Mesenchymal stem cell (in vitro differentiated cells and primary cell): Measurements from ENCODE around the gene KRT8.
A peak's percentile ranks its signal among the peaks of the same experiment; 100 is the strongest.

Experiments
- DNase-seq: peaks from one replicate; pipeline ENCODE4 v3.0.0-alpha.2; 2013
- H2AFZ ChIP-seq: one replicate; pipeline ENCODE4 v1.6.1; 2013; ENCODE audit warnings: low read depth, mild to moderate bottlenecking, control low read depth, inconsistent platforms, low read length, moderate library complexity
- H2AK5ac ChIP-seq: 2 replicates; pipeline ENCODE4 v1.6.1; 2013; ENCODE audit warnings: low read length, moderate library complexity, mild to moderate bottlenecking, inconsistent platforms; ENCODE audit not compliant: severe bottlenecking
- H2BK120ac ChIP-seq: one replicate; pipeline ENCODE4 v1.6.1; 2013; ENCODE audit warnings: low read depth, mild to moderate bottlenecking, inconsistent platforms, low read length, moderate library complexity
- H2BK12ac ChIP-seq, 2 experiments: one replicate each; pipeline ENCODE4 v1.6.1; 2013; ENCODE audit warnings: inconsistent platforms in 2 of 2, low read length in 2 of 2, mild to moderate bottlenecking in 2 of 2, moderate library complexity in 2 of 2, control low read depth in 1 of 2
- H2BK15ac ChIP-seq: one replicate; pipeline ENCODE4 v1.6.1; 2013; ENCODE audit warnings: mild to moderate bottlenecking, low read depth, inconsistent platforms; ENCODE audit not compliant: poor library complexity, severe bottlenecking
- H2BK5ac ChIP-seq: 2 replicates; pipeline ENCODE4 v1.6.1; 2013; ENCODE audit warnings: low read depth, mild to moderate bottlenecking, low read length, control low read depth, inconsistent platforms; ENCODE audit not compliant: poor library complexity, severe bottlenecking
- H3K14ac ChIP-seq, 2 experiments: one replicate each; pipeline ENCODE4 v1.6.1; 2013; ENCODE audit warnings: inconsistent platforms in 2 of 2, low read length in 2 of 2, control low read depth in 1 of 2, mild to moderate bottlenecking in 1 of 2, moderate library complexity in 1 of 2
- H3K18ac ChIP-seq, 2 experiments: one replicate each; pipeline ENCODE4 v1.6.1; 2013; ENCODE audit warnings: inconsistent platforms in 2 of 2, low read length in 2 of 2, control low read depth in 1 of 2, low read depth in 1 of 2, mild to moderate bottlenecking in 1 of 2
- H3K23ac ChIP-seq, 2 experiments: one replicate each; pipeline ENCODE4 v1.6.1; 2013; ENCODE audit warnings: inconsistent platforms in 2 of 2, low read length in 2 of 2, mild to moderate bottlenecking in 2 of 2, moderate library complexity in 2 of 2, control low read depth in 1 of 2
- H3K27ac ChIP-seq: 2 replicates; pipeline ENCODE4 v1.5.1; 2013; ENCODE audit warnings: mild to moderate bottlenecking, moderate library complexity, low read length, control low read depth, inconsistent platforms; ENCODE audit not compliant: poor library complexity, severe bottlenecking
- H3K27me3 ChIP-seq, 2 experiments: 2 replicates each; pipeline versions ENCODE4 v1.6.1 to v1.7.0; 2013; ENCODE audit warnings: low read length in 2 of 2, mild to moderate bottlenecking in 2 of 2, moderate library complexity in 2 of 2, control low read depth in 1 of 2, inconsistent platforms in 1 of 2; ENCODE audit not compliant: control insufficient read depth in 1 of 2, insufficient read depth in 1 of 2
- H3K36me3 ChIP-seq, 2 experiments: 2 replicates each; pipeline versions ENCODE4 v1.6.1 to v1.7.0; 2013; ENCODE audit warnings: low read length in 2 of 2, control low read depth in 1 of 2, inconsistent platforms in 1 of 2, low read depth in 1 of 2, mild to moderate bottlenecking in 1 of 2; ENCODE audit not compliant: insufficient read depth in 2 of 2, control insufficient read depth in 1 of 2
- H3K4ac ChIP-seq, 2 experiments: one replicate each; pipeline ENCODE4 v1.6.1; 2013; ENCODE audit warnings: inconsistent platforms in 2 of 2, low read length in 2 of 2, mild to moderate bottlenecking in 2 of 2, moderate library complexity in 2 of 2, control low read depth in 1 of 2, low read depth in 1 of 2
- H3K4me1 ChIP-seq: 2 replicates; pipeline ENCODE4 v1.6.1; 2013; ENCODE audit warnings: low read depth, low read length, control low read depth; ENCODE audit not compliant: control insufficient read depth, insufficient read depth
- H3K4me2 ChIP-seq: 2 replicates; pipeline ENCODE4 v1.6.1; 2013; ENCODE audit warnings: low read length, mild to moderate bottlenecking, inconsistent platforms; ENCODE audit not compliant: poor library complexity, severe bottlenecking
- H3K4me3 ChIP-seq, 2 experiments: 2 replicates each; pipeline versions ENCODE4 v1.5.1 to v1.7.0; 2013; ENCODE audit warnings: low read length in 2 of 2, mild to moderate bottlenecking in 2 of 2, control low read depth in 1 of 2, low read depth in 1 of 2; ENCODE audit not compliant: insufficient read depth in 1 of 2
- H3K79me1 ChIP-seq: replicated peaks from 2 replicates; pipeline ENCODE4 v1.6.1; 2013; ENCODE audit warnings: mild to moderate bottlenecking, control low read depth, low read length, inconsistent platforms; ENCODE audit not compliant: poor library complexity, severe bottlenecking
- H3K9ac ChIP-seq: 2 replicates; pipeline ENCODE4 v1.7.0; 2013; ENCODE audit warnings: mild to moderate bottlenecking, low read length, moderate library complexity
- H3K9me3 ChIP-seq: 2 replicates; pipeline ENCODE4 v1.7.0; 2013; ENCODE audit warnings: mild to moderate bottlenecking, low read length; ENCODE audit not compliant: control insufficient read depth
- H4K8ac ChIP-seq: one replicate; pipeline ENCODE4 v1.6.1; 2013; ENCODE audit warnings: inconsistent platforms, mild to moderate bottlenecking, low read length, moderate library complexity
- H4K91ac ChIP-seq: one replicate; pipeline ENCODE4 v1.6.1; 2013; ENCODE audit warnings: mild to moderate bottlenecking, low read length, inconsistent platforms
- WGBS: methylation state at CpG from one replicate; pipeline ENCODE4 v1.1.7; 2013; ENCODE audit warnings: mixed read lengths; 5-methylcytosine and 5-hydroxymethylcytosine counted together

Gene KRT8

DNA sequence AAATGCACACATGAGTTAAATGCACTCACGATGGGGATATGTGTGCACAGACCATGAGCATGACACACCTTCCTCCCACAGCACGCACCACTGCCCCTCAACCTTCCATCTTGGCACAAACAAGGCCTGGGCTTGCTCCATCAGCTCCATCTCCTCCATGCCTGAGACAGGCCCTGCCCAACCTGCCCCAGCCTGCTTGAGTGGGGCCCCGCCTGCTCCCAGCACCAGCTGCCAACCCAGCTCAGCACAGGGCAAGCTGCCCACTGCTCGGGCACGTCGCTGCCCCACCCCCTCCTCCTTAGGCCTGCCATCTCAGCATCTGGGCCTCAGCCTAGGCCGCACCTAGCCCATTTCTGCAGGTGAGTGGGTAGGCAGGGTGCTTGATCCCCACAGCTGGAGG lies 28.5 kb downstream of the KRT8 start:
- Histone ChIP-seq H4K91ac (peak overlapping the region; percentile 12), H4K8ac (peak overlapping the region; percentile 30), H3K4me1 (peaks cover 33% of the 10 kb centered on the region), H2BK12ac (no peak overlapping the region), H3K4ac (no peak overlapping the region), H3K79me1 (no peaks in the 10 kb centered on the region), H2BK15ac (no peak overlapping the region), H3K36me3 (no peaks in the 10 kb centered on the region), H3K4me2 (no peak overlapping the region), H2AFZ (no peak overlapping the region), H2BK120ac (peak overlapping the region; percentile 27), H2AK5ac (no peak overlapping the region), H3K18ac (no peak overlapping the region), H3K9ac (no peak overlapping the region), H3K27ac (no peak overlapping the region), H3K27me3 (peaks cover 0 to 2% of the 10 kb centered on the region in 2 experiments), H2BK5ac (no peak overlapping the region), H3K23ac (no peak overlapping the region), H3K9me3 (no peaks in the 10 kb centered on the region), H3K4me3 (no peak overlapping the region), H3K14ac (no peak overlapping the region)
- WGBS = 90% methylated on average over 7 of the region's 7 CpGs
- DNase-seq = no peak

DNA sequence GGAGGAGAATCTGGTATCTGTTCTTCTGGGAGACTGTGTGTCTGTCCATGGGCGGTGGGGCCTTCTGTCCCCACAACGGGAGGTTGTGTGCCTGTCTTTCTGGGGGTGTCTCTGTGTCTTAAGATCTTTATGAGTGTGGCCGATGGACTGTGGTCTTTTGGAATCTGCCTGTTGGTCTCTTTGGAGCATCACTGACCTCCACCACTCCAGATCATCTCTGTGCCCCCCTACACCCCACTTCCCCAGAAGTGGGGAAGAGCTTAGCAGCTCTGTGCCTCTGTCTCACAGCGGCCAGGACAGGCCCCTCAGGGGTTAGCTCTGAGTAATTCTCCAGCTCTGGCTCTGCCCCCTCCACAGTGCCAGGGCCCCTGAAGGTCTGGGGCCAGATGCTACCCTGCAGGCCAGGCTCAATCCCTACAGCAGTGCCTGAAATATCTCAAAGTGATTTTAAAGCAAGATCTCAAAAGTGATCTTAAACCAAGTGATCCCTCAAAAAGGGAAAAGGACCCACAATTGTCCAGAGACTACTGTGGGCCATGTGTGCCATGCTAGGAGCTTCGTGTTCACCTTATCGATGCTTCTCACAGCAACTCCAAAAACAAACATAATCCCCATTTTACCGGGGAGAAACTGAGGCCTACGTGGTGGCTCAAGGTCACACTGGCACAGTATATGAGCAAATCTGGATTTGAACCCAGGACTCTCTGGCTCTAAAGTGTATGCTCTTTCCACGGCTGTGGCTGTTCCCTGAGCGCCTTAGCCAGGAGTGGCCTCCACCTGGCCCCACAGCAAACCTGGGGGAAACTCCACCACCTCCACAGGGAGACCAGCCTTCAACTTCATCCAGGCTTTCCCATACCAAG lies 30.1 kb downstream of the KRT8 start:
- Histone ChIP-seq H3K4ac (peak overlapping the region; percentile 30 to 41), H3K4me1 (peaks cover 45% of the 10 kb centered on the region), H3K18ac (peak overlapping the region; percentile 54 to 58), H2BK5ac (no peak overlapping the region), H4K91ac (peak overlapping the region; percentile 64), H3K79me1 (no peaks in the 10 kb centered on the region), H3K14ac (no peak overlapping the region), H2AK5ac (peak overlapping the region; percentile 17), H2BK15ac (peak overlapping the region; percentile 37), H3K9me3 (no peaks in the 10 kb centered on the region), H4K8ac (peak overlapping the region; percentile 35), H3K36me3 (no peaks in the 10 kb centered on the region), H2AFZ (no peak overlapping the region), H3K4me2 (peak overlapping the region; percentile 82), H3K23ac (no peak overlapping the region), H2BK12ac (peak overlapping the region in 1 of 2 experiments; percentile 29), H3K27me3 (no peaks in the 10 kb centered on the region), H3K27ac (no peak overlapping the region), H3K4me3 (peak overlapping the region in 1 of 2 experiments; percentile 59), H2BK120ac (peak overlapping the region; percentile 61), H3K9ac (peak overlapping the region; percentile 73)
- 83% methylated on average over 8 of the region's 10 CpGs for WGBS
- DNase-seq = no peak

DNA sequence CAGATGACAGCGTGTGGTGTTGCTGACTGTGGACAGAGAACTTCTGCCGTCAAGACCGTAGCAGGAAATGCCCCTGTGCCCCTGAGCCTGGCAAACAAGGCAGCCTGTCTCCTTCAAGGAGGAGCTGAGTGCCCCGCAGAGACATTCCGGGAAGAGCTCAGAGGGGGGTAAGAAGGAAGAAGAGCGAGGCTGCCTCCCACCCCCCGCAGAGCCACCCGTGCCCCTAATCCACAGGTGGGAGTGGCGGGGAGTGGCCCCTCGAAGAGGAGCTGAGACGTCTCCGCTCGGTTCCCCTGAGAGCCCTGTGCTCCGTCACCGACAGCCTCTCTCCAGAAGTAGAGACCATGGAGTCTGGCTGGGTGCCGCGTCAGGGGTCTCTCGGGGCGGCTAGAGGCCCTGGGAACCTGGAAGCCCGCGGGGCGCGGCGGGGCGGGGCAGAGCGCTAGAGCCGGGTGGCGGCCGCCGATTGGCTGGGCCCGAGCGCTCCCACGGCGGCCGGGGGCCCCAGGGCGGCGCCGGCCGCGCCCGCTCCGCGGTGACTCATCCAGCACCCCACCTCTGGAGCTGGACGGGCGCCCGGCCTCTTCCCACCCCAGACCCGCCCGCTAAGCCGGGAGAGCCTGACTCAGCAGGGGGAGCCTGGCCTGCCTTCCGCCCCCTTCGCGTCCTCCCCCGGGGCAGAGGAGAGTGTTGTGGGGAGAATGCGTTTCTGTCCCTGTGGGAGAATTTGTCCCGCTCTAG lies 30.9 kb downstream of the KRT8 start:
- H3K27ac ChIP-seq = no peak overlapping the region
- peak overlapping the region; percentile 89 for H4K91ac ChIP-seq
- peak overlapping the region; percentile 85 for H2BK15ac ChIP-seq
- peaks cover 0 to under 1% of the 10 kb centered on the region in 2 experiments for H3K27me3 ChIP-seq
- no peaks in the 10 kb centered on the region for H3K36me3 ChIP-seq
- peak; percentile 95 for DNase-seq
- H3K4me3 ChIP-seq = peak overlapping the region; percentile 41 to 70
- peak overlapping the region; percentile 15 for H2AFZ ChIP-seq
- peak overlapping the region; percentile 5 for H2BK5ac ChIP-seq
- H3K4ac ChIP-seq = peak overlapping the region in 1 of 2 experiments; percentile 73
- H3K14ac ChIP-seq = no peak overlapping the region
- peak overlapping the region; percentile 81 for H3K9ac ChIP-seq
- H3K4me1 ChIP-seq = peaks cover 37% of the 10 kb centered on the region
- peak overlapping the region; percentile 54 to 87 for H3K18ac ChIP-seq
- H3K23ac ChIP-seq = no peak overlapping the region
- peak overlapping the region; percentile 14 to 91 for H2BK12ac ChIP-seq
- H3K4me2 ChIP-seq = peak overlapping the region; percentile 82
- peak overlapping the region; percentile 89 for H4K8ac ChIP-seq
- H3K9me3 ChIP-seq = no peaks in the 10 kb centered on the region
- no peaks in the 10 kb centered on the region for H3K79me1 ChIP-seq
- H2AK5ac ChIP-seq = peak overlapping the region; percentile 42
- 3% methylated on average over 39 of the region's 55 CpGs for WGBS
- peak overlapping the region; percentile 39 for H2BK120ac ChIP-seq

DNA sequence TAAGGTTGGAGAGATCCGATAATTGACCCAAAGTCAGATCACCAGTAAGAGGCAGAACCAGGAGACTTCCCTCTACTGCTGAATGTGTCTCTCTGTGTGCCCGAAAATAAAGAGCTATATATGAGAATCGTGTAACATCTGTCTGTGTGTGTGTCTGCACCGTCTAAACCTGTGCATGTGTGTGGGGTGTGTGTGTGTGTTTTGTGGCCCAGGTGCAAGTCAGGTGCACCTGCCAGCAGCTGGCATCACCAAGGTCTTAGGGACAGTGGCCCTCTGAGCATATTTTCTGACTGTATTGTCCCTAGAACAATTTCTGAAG lies 31.4 kb downstream of the KRT8 start:
- no peak overlapping the region for H2BK5ac ChIP-seq
- H3K4ac ChIP-seq = peak overlapping the region in 1 of 2 experiments; percentile 73
- peak overlapping the region in 1 of 2 experiments; percentile 44 for H3K18ac ChIP-seq
- H3K4me3 ChIP-seq = peak overlapping the region in 1 of 2 experiments; percentile 70
- no peak overlapping the region for H3K14ac ChIP-seq
- peak overlapping the region; percentile 14 to 91 for H2BK12ac ChIP-seq
- H3K9me3 ChIP-seq = no peaks in the 10 kb centered on the region
- peak overlapping the region; percentile 82 for H3K4me2 ChIP-seq
- DNase-seq = no peak
- peak overlapping the region; percentile 81 for H3K9ac ChIP-seq
- H2AK5ac ChIP-seq = no peak overlapping the region
- H3K27me3 ChIP-seq = peaks cover 0 to 5% of the 10 kb centered on the region in 2 experiments
- H3K36me3 ChIP-seq = no peaks in the 10 kb centered on the region
- peaks cover 33% of the 10 kb centered on the region for H3K4me1 ChIP-seq
- peak overlapping the region; percentile 30 for H2BK15ac ChIP-seq
- peak overlapping the region; percentile 89 for H4K91ac ChIP-seq
- H3K79me1 ChIP-seq = no peaks in the 10 kb centered on the region
- no peak overlapping the region for H3K23ac ChIP-seq
- 86% methylated on average over 4 of the region's 4 CpGs for WGBS
- H2BK120ac ChIP-seq = no peak overlapping the region
- H3K27ac ChIP-seq = no peak overlapping the region
- no peak overlapping the region for H2AFZ ChIP-seq
- no peak overlapping the region for H4K8ac ChIP-seq
